K562 (cell line): Measurements from ENCODE around the gene FOCAD.

Source experiments
- ETV5 ChIP-seq: sonication (generic); formaldehyde crosslinking; IDR thresholded peaks from 2 replicates; pipeline ENCODE4 v1.4.0; 2020; ENCODE audit warnings: low read depth, mild to moderate bottlenecking, missing genetic modification reagents
- POLR2A ChIP-seq: fragments of 450-650 bp; conservative IDR thresholded peaks from 2 replicates; pipeline ENCODE4 v1.6.1; 2016
- RAD21 ChIP-seq, 2 experiments: fragments of 250-450 bp in 1 of 2; fragments of 450-650 bp in 1 of 2; sonication (Bioruptor Pico) in 1 of 2; formaldehyde crosslinking in 1 of 2; IDR thresholded peaks in 1 of 2; conservative IDR thresholded peaks in 1 of 2; 2 replicates each; pipeline versions ENCODE4 v1.4.0 to v1.8.0; 2020 to 2022; ENCODE audit warnings: mild to moderate bottlenecking in 2 of 2, moderate library complexity in 1 of 2
- RB1 ChIP-seq: fragments of 450-650 bp; IDR thresholded peaks from 2 replicates; pipeline ENCODE4 v1.6.1; 2017; ENCODE audit warnings: low read depth, mild to moderate bottlenecking
- ZBTB17 ChIP-seq: fragments of 450-650 bp; formaldehyde crosslinking; IDR thresholded peaks from 2 replicates; pipeline ENCODE4 v1.4.0; 2020; ENCODE audit warnings: mild to moderate bottlenecking
- ZSCAN32 ChIP-seq: fragments of 450-650 bp; formaldehyde crosslinking; IDR thresholded peaks from 2 replicates; pipeline ENCODE4 v1.4.0; 2020; ENCODE audit warnings: mild to moderate bottlenecking, moderate library complexity
- TF ChIP-seq, protein P1 (sequence below): fragments of 250-450 bp; sonication (Bioruptor Pico); IDR thresholded peaks from 2 replicates; pipeline ENCODE4 v1.8.0; 2022; ENCODE audit warnings: moderate library complexity, mild to moderate bottlenecking, inconsistent platforms
- TF ChIP-seq, protein P2 (sequence below): fragments of 450-650 bp; IDR thresholded peaks from 2 replicates; pipeline ENCODE4 v1.6.1; 2017; ENCODE audit warnings: mild to moderate bottlenecking, moderate library complexity

- no peak for TF ChIP-seq ZSCAN32 (CRISPR knock-in tag)
- no peak for TF ChIP-seq RAD21 (CRISPR knock-in tag; conservative IDR thresholded peaks at IDR 0.05 in 1 of 2, IDR thresholded peaks at IDR 0.05 in 1 of 2)
- no peak for TF ChIP-seq POLR2A
- TF ChIP-seq, protein P1, sequence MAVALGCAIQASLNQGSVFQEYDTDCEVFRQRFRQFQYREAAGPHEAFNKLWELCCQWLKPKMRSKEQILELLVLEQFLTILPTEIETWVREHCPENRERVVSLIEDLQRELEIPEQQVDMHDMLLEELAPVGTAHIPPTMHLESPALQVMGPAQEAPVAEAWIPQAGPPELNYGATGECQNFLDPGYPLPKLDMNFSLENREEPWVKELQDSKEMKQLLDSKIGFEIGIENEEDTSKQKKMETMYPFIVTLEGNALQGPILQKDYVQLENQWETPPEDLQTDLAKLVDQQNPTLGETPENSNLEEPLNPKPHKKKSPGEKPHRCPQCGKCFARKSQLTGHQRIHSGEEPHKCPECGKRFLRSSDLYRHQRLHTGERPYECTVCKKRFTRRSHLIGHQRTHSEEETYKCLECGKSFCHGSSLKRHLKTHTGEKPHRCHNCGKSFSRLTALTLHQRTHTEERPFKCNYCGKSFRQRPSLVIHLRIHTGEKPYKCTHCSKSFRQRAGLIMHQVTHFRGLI (CRISPR knock-in tag) = no peak
- TF ChIP-seq ETV5 (CRISPR knock-in tag) = no peak
- TF ChIP-seq RB1 = no peak
- TF ChIP-seq, protein P2, sequence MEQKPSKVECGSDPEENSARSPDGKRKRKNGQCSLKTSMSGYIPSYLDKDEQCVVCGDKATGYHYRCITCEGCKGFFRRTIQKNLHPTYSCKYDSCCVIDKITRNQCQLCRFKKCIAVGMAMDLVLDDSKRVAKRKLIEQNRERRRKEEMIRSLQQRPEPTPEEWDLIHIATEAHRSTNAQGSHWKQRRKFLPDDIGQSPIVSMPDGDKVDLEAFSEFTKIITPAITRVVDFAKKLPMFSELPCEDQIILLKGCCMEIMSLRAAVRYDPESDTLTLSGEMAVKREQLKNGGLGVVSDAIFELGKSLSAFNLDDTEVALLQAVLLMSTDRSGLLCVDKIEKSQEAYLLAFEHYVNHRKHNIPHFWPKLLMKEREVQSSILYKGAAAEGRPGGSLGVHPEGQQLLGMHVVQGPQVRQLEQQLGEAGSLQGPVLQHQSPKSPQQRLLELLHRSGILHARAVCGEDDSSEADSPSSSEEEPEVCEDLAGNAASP = no peak
- TF ChIP-seq ZBTB17 (CRISPR knock-in tag) = no peak
These were observed 21.9 kb upstream of the FOCAD start for GRCh38 chr9:20662156-20662555.
